Activated naive CD4-positive, alpha-beta T cell treated with anti-CD3 and anti-CD28 coated beads for 36 hours (primary cell): ENCODE measurements around the gene BCL2L14. TPM values are rescaled to one million over a fixed set of nuclear protein-coding genes. Genes with fewer than 3 reads are reported as not detected.

Source experiments
- CTCF ChIA-PET: fragments of 350-600 bp; sonication (Branson Sonifier 250); formaldehyde crosslinking; loops from one replicate; lab custom pipeline; 2021; ENCODE audit warnings: antibody characterized with exemption; lab: Charles Lee
- DNase-seq: peaks from one replicate; pipeline ENCODE4 v3.0.0-alpha.2; 2020
- H3K27ac Mint-ChIP-seq: one replicate; pipeline ENCODE4 v1.8.0; 2021; ENCODE audit warnings: mild to moderate bottlenecking, mixed read lengths
- H3K27me3 Mint-ChIP-seq: one replicate; pipeline ENCODE4 v1.8.0; 2021; ENCODE audit warnings: low read depth, mixed read lengths
- H3K36me3 Mint-ChIP-seq: one replicate; pipeline ENCODE4 v1.8.0; 2021; ENCODE audit warnings: low read depth, mixed read lengths
- H3K4me1 Mint-ChIP-seq: one replicate; pipeline ENCODE4 v1.8.0; 2021; ENCODE audit warnings: low read depth, mixed read lengths
- H3K4me3 Mint-ChIP-seq: one replicate; pipeline ENCODE4 v1.8.0; 2021; ENCODE audit warnings: mild to moderate bottlenecking, moderate library complexity, mixed read lengths
- H3K9me3 Mint-ChIP-seq: one replicate; pipeline ENCODE4 v1.8.0; 2021; ENCODE audit warnings: mixed read lengths
- intact Hi-C: fragments of 100-400 bp; cut with micrococcal nuclease; formaldehyde crosslinking; loops from one replicate; pipeline ENCODE4 v1.15.1; 2023
- total RNA-seq, 2 experiments: library from RNA; stranded (reverse); gene quantifications; one replicate each; pipeline ENCODE4 v1.2.3, GENCODE V29; 2021

BCL2L14 gene
- total RNA-seq, result 10 to 100 TPM; 19.4 to 21.8 TPM

- Mint-ChIP-seq H3K9me3 (no peaks in the 10 kb centered on the region), H3K27me3 (no peaks in the 10 kb centered on the region), H3K36me3 (no peaks in the 10 kb centered on the region), H3K4me3 (peak within 1 kb of the TSS; percentile 85), H3K4me1 (peaks cover 36% of the 10 kb centered on the region), H3K27ac (peak within 1 kb of the TSS; percentile 90)
- CTCF ChIA-PET, result interaction anchor here (0.6 to 2.5 kb wide), 16 partner anchors 12 to 634 kb away, joined by 3 to 9 read pairs (median 4); no protein-coding TSS in a partner anchor
- peak; percentile 52 for DNase-seq
- intact Hi-C loops, result loop anchor here (1.0 to 5.0 kb wide), 10 partner anchors 35 to 900 kb away; partner anchors contain the start of genes GPR19, LRP6 and SMIM10L1
Observed at GRCh38 chr12:12070674-12071656, at the start of gene BCL2L14. Gene BCL2L14, plus strand, starts transcription at chr12:12070939. Its CDS starts 8,367 bp downstream, at chr12:12079306.

- intact Hi-C loops, result no loop called here
- Mint-ChIP-seq H3K27ac (no peak overlapping the region), H3K4me3 (no peak overlapping the region), H3K4me1 (peaks cover 58% of the 10 kb centered on the region), H3K36me3 (peaks cover 11% of the 10 kb centered on the region), H3K9me3 (peaks cover 10% of the 10 kb centered on the region), H3K27me3 (no peaks in the 10 kb centered on the region)
- CTCF ChIA-PET, result interaction anchor here (1.6 to 3.1 kb wide), 2 partner anchors 11 to 13 kb away, joined by 3 to 11 read pairs; no protein-coding TSS in a partner anchor
- DNase-seq, result no peak
Observed at GRCh38 chr12:12022306-12022936, 48.3 kb upstream of the BCL2L14 start.

GRCh38 chr12:12023456-12023855 is 47.3 kb upstream of the BCL2L14 start:
- Mint-ChIP-seq H3K27me3 (no peaks in the 10 kb centered on the region), H3K9me3 (peaks cover 14% of the 10 kb centered on the region), H3K36me3 (peaks cover 11% of the 10 kb centered on the region), H3K4me3 (no peak overlapping the region), H3K4me1 (peaks cover 54% of the 10 kb centered on the region), H3K27ac (peak overlapping the region; percentile 56)
- DNase-seq, result no peak
- CTCF ChIA-PET, result interaction anchor here (3.1 kb wide), 1 partner anchor 14 kb away, joined by 11 read pairs; no protein-coding TSS in a partner anchor
- intact Hi-C loops, result no loop called here

GRCh38 chr12:12024911-12025682 is 45.6 kb upstream of the BCL2L14 start:
- Mint-ChIP-seq H3K4me1 (peaks cover 66% of the 10 kb centered on the region), H3K9me3 (peaks cover 14% of the 10 kb centered on the region), H3K27me3 (no peaks in the 10 kb centered on the region), H3K4me3 (peak overlapping the region; percentile 36), H3K27ac (peak overlapping the region; percentile 72), H3K36me3 (peaks cover 11% of the 10 kb centered on the region)
- intact Hi-C loops, result loop anchor here (1.0 kb wide), 2 partner anchors 15 to 189 kb away; no protein-coding TSS in a partner anchor
- DNase-seq, result peak; percentile 79
- CTCF ChIA-PET, result interaction anchor here (0.6 to 1.1 kb wide), 5 partner anchors 14 to 446 kb away, joined by 3 to 4 read pairs (median 3); no protein-coding TSS in a partner anchor

GRCh38 chr12:12025799-12026386 is 44.8 kb upstream of the BCL2L14 start:
- CTCF ChIA-PET, result interaction anchor here (0.7 to 1.1 kb wide), 5 partner anchors 15 to 446 kb away, joined by 3 to 4 read pairs (median 3); no protein-coding TSS in a partner anchor
- Mint-ChIP-seq H3K4me3 (no peak overlapping the region), H3K27me3 (no peaks in the 10 kb centered on the region), H3K4me1 (peaks cover 59% of the 10 kb centered on the region), H3K36me3 (peaks cover 11% of the 10 kb centered on the region), H3K27ac (no peak overlapping the region), H3K9me3 (peaks cover 14% of the 10 kb centered on the region)
- intact Hi-C loops, result loop anchor here (1.0 kb wide), 2 partner anchors 16 to 190 kb away; no protein-coding TSS in a partner anchor
- DNase-seq, result no peak

- no peaks in the 10 kb centered on the region for H3K27me3 Mint-ChIP-seq
- H3K9me3 Mint-ChIP-seq, result peaks cover 14% of the 10 kb centered on the region
- H3K36me3 Mint-ChIP-seq, result peaks cover 11% of the 10 kb centered on the region
- CTCF ChIA-PET, result interaction anchor here (0.9 to 1.4 kb wide), 4 partner anchors 16 to 215 kb away, joined by 3 read pairs; no protein-coding TSS in a partner anchor
- no peak overlapping the region for H3K27ac Mint-ChIP-seq
- intact Hi-C loops, result no loop called here
- DNase-seq, result peak; percentile 22
- no peak overlapping the region for H3K4me3 Mint-ChIP-seq
- H3K4me1 Mint-ChIP-seq, result peaks cover 57% of the 10 kb centered on the region
Observed at GRCh38 chr12:12028668-12029402, 41.9 kb upstream of the BCL2L14 start.

GRCh38 chr12:12029653-12030052 is 41.1 kb upstream of the BCL2L14 start:
- CTCF ChIA-PET, result interaction anchor here (1.0 to 1.4 kb wide), 3 partner anchors 16 to 215 kb away, joined by 3 read pairs; no protein-coding TSS in a partner anchor
- intact Hi-C loops, result loop anchor here (5.0 kb wide), 2 partner anchors 152 to 542 kb away; no protein-coding TSS in a partner anchor
- Mint-ChIP-seq H3K9me3 (peaks cover 14% of the 10 kb centered on the region), H3K4me1 (peaks cover 49% of the 10 kb centered on the region), H3K36me3 (peaks cover 11% of the 10 kb centered on the region), H3K4me3 (no peak overlapping the region), H3K27ac (no peak overlapping the region), H3K27me3 (no peaks in the 10 kb centered on the region)
- DNase-seq, result no peak

- Mint-ChIP-seq H3K27ac (peak overlapping the region; percentile 78), H3K4me1 (peaks cover 50% of the 10 kb centered on the region), H3K36me3 (no peaks in the 10 kb centered on the region), H3K4me3 (peak overlapping the region; percentile 66), H3K9me3 (peaks cover 5% of the 10 kb centered on the region), H3K27me3 (no peaks in the 10 kb centered on the region)
- DNase-seq, result no peak
- CTCF ChIA-PET, result interaction anchor here (0.6 to 6.1 kb wide), 41 partner anchors 19 to 536 kb away, joined by 3 to 110 read pairs (median 4); no protein-coding TSS in a partner anchor
- intact Hi-C loops, result loop anchor here (1.0 to 5.0 kb wide), 5 partner anchors 116 to 545 kb away; no protein-coding TSS in a partner anchor
Observed at GRCh38 chr12:12032260-12032791, 38.4 kb upstream of the BCL2L14 start.

GRCh38 chr12:12032851-12033797 is 37.6 kb upstream of the BCL2L14 start:
- H3K36me3 Mint-ChIP-seq, result no peaks in the 10 kb centered on the region
- peak overlapping the region; percentile 78 for H3K27ac Mint-ChIP-seq
- intact Hi-C loops, result loop anchor here (1.0 to 5.0 kb wide), 12 partner anchors 24 to 546 kb away; no protein-coding TSS in a partner anchor
- peaks cover 46% of the 10 kb centered on the region for H3K4me1 Mint-ChIP-seq
- DNase-seq, result peak; percentile 86
- H3K4me3 Mint-ChIP-seq, result peak overlapping the region; percentile 66
- CTCF ChIA-PET, result interaction anchor here (0.5 to 6.1 kb wide), 71 partner anchors 11 to 574 kb away, joined by 3 to 110 read pairs (median 4); partner anchors contain the start of genes ETV6 and MANSC1
- no peaks in the 10 kb centered on the region for H3K9me3 Mint-ChIP-seq
- no peaks in the 10 kb centered on the region for H3K27me3 Mint-ChIP-seq
